K562 (cell line): ENCODE data around the gene PKLR. TPM values are rescaled to one million over a fixed set of nuclear protein-coding genes. Genes with fewer than 3 reads are reported as not detected.
A peak's percentile ranks its signal among the peaks of the same experiment; 100 is the strongest.

Experiments
- BRD9 ChIP-seq: fragments of 450-650 bp; IDR thresholded peaks from 2 replicates; pipeline ENCODE4 v1.6.1; 2018; ENCODE audit warnings: low read depth; ENCODE audit not compliant: partially characterized antibody
- ELF1 ChIP-seq: fragments of 200-800 bp; sonication (Bioruptor generic); IDR thresholded peaks from 2 replicates; pipeline ENCODE4 v1.6.1; 2016; ENCODE audit warnings: missing genetic modification characterization, missing compliant biosample characterization
- KDM5B ChIP-seq: fragments of 200-600 bp; sonication (generic); IDR thresholded peaks from 2 replicates; pipeline ENCODE4 v1.6.1; 2012; ENCODE audit warnings: low read depth, mild to moderate bottlenecking, moderate library complexity, low read length, control low read depth, inconsistent platforms; ENCODE audit not compliant: insufficient replicate concordance
- TRIM24 ChIP-seq, 2 experiments: fragments of 450-650 bp; IDR thresholded peaks; 2 replicates each; pipeline ENCODE4 v1.6.1; 2016
- ZNF174 ChIP-seq: fragments of 250-450 bp; sonication (Bioruptor Pico); IDR thresholded peaks from 2 replicates; pipeline ENCODE4 v1.4.0; 2020; ENCODE audit warnings: mild to moderate bottlenecking
- ZNF444 ChIP-seq: fragments of 250-450 bp; sonication (Bioruptor Pico); IDR thresholded peaks from 2 replicates; pipeline ENCODE4 v1.4.0; 2020; ENCODE audit warnings: mild to moderate bottlenecking, moderate library complexity
- polyA plus RNA-seq, 8 experiments: library from polyadenylated mRNA; depleted of rRNA in 4 of 8; stranded (reverse) in 5 of 8; unstranded in 3 of 8; fragments of >200 nt; fragmentation: Nextera tagmentation in 2 of 8; fragmentation: Illumina TruSeq in 1 of 8; extraction: Ambion mirVana in 2 of 8; extraction: Trizol in 1 of 8; gene quantifications; 2 replicates each; pipeline versions ENCODE4 v1.2.1 to v1.2.3, GENCODE V29; 2011 to 2014; ENCODE audit warnings: inconsistent platforms in 1 of 8, missing spikeins in 1 of 8
- total RNA-seq, 7 experiments: library from RNA; depleted of rRNA in 6 of 7; stranded (reverse); fragments of >200 nt in 6 of 7; fragmentation: Illumina TruSeq in 2 of 7; extraction: Trizol in 2 of 7; gene quantifications; 2 replicates each; pipeline versions ENCODE4 v1.2.1 to v1.2.3, GENCODE V29; 2011 to 2021; ENCODE audit warnings: low replicate concordance in 1 of 7
- TF ChIP-seq, protein P1 (sequence below): IDR thresholded peaks from 2 replicates; pipeline ENCODE4 v1.6.1; 2011; ENCODE audit warnings: borderline replicate concordance, low read depth, mild to moderate bottlenecking, moderate library complexity, low read length; ENCODE audit not compliant: insufficient read depth, poor library complexity, severe bottlenecking
- TF ChIP-seq, protein P2 (sequence below), 2 experiments: fragments of 150-350 bp in 1 of 2; IDR thresholded peaks; 2 replicates each; pipeline ENCODE4 v1.6.1; 2012 to 2016; ENCODE audit warnings: low read depth in 2 of 2, low read length in 2 of 2, mild to moderate bottlenecking in 1 of 2, moderate library complexity in 1 of 2
- TF ChIP-seq, protein P3 (sequence below), 2 experiments: fragments of 450-650 bp; formaldehyde crosslinking in 1 of 2; IDR thresholded peaks; 2 replicates each; pipeline versions ENCODE4 v1.4.0 to v1.6.1; 2014 to 2020; ENCODE audit warnings: mild to moderate bottlenecking in 2 of 2, borderline replicate concordance in 1 of 2, low read depth in 1 of 2
- TF ChIP-seq, protein P4 (sequence below): fragments of 450-650 bp; formaldehyde crosslinking; IDR thresholded peaks from 2 replicates; pipeline ENCODE4 v1.4.0; 2022; ENCODE audit warnings: missing genetic modification characterization

PKLR gene
- total and polyA plus RNA-seq, 9 of the 15 experiments (the other 6 are each of a cell fraction or from before 2014, with no cell fraction given), result 10.7 to 78.4 (median 38.2) TPM

DNA sequence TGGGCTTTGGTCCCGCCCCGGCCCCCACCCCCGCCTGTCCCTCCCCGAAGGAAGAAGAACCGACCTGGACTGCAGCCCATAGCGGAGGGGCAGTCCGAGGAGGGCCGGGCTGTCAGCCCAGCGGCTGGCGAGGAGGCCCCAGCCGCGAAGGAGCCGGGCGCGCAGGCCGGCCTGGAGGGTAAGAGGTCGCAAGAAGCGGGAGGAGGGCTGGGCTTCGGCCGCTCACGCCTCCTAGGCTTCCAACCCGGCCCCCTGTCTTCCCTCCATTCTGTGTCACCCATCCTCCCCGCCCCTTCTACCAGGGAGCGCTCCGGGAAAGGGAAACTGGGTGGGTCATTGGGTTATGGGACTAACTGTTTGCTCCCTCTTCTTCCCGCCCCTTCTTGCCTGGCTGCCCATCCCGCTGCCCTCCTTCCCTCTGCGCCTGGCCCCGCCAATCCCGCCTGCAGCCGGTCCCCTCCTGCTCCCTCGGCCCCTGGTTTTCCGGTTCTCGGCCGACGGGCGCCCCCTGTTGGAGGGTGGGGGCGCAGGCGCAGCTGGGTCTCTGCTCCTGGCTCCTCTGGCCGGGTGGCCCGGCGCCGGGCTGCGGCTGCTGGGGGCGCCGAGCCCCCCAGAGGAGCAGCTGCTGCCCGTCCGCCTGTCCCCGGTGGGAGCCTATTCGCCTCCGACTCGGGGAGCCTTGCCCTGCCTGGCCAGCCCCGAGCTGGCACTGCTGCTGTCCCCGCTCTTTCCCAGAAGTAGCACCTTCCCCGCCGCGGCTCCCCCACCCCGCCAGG lies 21.9 kb upstream of the PKLR start (continued):
- TF ChIP-seq ZNF444 (CRISPR knock-in tag) (no peak), ELF1 (tag) (no peak), KDM5B (peak; percentile 18), TRIM24 (IDR thresholded peaks at IDR 0.05) (0 out of 4 replicates have a peak, but pooled peaks of 1 of the 2 experiments have one; percentile 20), ZNF174 (CRISPR knock-in tag) (no peak), BRD9 (peak; percentile 76)
- TF ChIP-seq, protein P1, sequence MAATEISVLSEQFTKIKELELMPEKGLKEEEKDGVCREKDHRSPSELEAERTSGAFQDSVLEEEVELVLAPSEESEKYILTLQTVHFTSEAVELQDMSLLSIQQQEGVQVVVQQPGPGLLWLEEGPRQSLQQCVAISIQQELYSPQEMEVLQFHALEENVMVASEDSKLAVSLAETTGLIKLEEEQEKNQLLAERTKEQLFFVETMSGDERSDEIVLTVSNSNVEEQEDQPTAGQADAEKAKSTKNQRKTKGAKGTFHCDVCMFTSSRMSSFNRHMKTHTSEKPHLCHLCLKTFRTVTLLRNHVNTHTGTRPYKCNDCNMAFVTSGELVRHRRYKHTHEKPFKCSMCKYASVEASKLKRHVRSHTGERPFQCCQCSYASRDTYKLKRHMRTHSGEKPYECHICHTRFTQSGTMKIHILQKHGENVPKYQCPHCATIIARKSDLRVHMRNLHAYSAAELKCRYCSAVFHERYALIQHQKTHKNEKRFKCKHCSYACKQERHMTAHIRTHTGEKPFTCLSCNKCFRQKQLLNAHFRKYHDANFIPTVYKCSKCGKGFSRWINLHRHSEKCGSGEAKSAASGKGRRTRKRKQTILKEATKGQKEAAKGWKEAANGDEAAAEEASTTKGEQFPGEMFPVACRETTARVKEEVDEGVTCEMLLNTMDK, result peak; percentile 97
- TF ChIP-seq, protein P2, sequence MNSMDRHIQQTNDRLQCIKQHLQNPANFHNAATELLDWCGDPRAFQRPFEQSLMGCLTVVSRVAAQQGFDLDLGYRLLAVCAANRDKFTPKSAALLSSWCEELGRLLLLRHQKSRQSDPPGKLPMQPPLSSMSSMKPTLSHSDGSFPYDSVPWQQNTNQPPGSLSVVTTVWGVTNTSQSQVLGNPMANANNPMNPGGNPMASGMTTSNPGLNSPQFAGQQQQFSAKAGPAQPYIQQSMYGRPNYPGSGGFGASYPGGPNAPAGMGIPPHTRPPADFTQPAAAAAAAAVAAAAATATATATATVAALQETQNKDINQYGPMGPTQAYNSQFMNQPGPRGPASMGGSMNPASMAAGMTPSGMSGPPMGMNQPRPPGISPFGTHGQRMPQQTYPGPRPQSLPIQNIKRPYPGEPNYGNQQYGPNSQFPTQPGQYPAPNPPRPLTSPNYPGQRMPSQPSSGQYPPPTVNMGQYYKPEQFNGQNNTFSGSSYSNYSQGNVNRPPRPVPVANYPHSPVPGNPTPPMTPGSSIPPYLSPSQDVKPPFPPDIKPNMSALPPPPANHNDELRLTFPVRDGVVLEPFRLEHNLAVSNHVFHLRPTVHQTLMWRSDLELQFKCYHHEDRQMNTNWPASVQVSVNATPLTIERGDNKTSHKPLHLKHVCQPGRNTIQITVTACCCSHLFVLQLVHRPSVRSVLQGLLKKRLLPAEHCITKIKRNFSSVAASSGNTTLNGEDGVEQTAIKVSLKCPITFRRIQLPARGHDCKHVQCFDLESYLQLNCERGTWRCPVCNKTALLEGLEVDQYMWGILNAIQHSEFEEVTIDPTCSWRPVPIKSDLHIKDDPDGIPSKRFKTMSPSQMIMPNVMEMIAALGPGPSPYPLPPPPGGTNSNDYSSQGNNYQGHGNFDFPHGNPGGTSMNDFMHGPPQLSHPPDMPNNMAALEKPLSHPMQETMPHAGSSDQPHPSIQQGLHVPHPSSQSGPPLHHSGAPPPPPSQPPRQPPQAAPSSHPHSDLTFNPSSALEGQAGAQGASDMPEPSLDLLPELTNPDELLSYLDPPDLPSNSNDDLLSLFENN (IDR thresholded peaks at IDR 0.05; ENCODE audit: low read depth in 2 of 2, low read length in 2 of 2), result peak in 1 of 2 experiments; percentile 12; a peak in 1 of 4 replicates
- TF ChIP-seq, protein P3, sequence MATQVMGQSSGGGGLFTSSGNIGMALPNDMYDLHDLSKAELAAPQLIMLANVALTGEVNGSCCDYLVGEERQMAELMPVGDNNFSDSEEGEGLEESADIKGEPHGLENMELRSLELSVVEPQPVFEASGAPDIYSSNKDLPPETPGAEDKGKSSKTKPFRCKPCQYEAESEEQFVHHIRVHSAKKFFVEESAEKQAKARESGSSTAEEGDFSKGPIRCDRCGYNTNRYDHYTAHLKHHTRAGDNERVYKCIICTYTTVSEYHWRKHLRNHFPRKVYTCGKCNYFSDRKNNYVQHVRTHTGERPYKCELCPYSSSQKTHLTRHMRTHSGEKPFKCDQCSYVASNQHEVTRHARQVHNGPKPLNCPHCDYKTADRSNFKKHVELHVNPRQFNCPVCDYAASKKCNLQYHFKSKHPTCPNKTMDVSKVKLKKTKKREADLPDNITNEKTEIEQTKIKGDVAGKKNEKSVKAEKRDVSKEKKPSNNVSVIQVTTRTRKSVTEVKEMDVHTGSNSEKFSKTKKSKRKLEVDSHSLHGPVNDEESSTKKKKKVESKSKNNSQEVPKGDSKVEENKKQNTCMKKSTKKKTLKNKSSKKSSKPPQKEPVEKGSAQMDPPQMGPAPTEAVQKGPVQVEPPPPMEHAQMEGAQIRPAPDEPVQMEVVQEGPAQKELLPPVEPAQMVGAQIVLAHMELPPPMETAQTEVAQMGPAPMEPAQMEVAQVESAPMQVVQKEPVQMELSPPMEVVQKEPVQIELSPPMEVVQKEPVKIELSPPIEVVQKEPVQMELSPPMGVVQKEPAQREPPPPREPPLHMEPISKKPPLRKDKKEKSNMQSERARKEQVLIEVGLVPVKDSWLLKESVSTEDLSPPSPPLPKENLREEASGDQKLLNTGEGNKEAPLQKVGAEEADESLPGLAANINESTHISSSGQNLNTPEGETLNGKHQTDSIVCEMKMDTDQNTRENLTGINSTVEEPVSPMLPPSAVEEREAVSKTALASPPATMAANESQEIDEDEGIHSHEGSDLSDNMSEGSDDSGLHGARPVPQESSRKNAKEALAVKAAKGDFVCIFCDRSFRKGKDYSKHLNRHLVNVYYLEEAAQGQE (IDR thresholded peaks at IDR 0.05; ENCODE audit: borderline replicate concordance), result peak; percentile 95
- TF ChIP-seq, protein P3 (CRISPR knock-in tag; IDR thresholded peaks at IDR 0.05; ENCODE audit: low read depth), result peak; percentile 69; the same call in 1 of the 2 replicates
- TF ChIP-seq, protein P4, sequence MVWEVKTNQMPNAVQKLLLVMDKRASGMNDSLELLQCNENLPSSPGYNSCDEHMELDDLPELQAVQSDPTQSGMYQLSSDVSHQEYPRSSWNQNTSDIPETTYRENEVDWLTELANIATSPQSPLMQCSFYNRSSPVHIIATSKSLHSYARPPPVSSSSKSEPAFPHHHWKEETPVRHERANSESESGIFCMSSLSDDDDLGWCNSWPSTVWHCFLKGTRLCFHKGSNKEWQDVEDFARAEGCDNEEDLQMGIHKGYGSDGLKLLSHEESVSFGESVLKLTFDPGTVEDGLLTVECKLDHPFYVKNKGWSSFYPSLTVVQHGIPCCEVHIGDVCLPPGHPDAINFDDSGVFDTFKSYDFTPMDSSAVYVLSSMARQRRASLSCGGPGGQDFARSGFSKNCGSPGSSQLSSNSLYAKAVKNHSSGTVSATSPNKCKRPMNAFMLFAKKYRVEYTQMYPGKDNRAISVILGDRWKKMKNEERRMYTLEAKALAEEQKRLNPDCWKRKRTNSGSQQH (CRISPR knock-in tag), result peak; percentile 34; the same call in 1 of the 2 replicates
